HG03103 (cell line): ENCODE data around the gene LAPTM4A.
"Not testable (repeated sequence)": the region's sequence is repeated elsewhere in the genome, so short reads cannot be mapped to it uniquely, and the experiment has no call there.

Source experiments
- ATAC-seq: cut with Tn5 transposase; IDR thresholded peaks from one replicate; pipeline ENCODE4 v1.9.1; 2021; ENCODE audit warnings: low read depth; ENCODE audit not compliant: unreplicated experiment

The LAPTM4A gene

DNA sequence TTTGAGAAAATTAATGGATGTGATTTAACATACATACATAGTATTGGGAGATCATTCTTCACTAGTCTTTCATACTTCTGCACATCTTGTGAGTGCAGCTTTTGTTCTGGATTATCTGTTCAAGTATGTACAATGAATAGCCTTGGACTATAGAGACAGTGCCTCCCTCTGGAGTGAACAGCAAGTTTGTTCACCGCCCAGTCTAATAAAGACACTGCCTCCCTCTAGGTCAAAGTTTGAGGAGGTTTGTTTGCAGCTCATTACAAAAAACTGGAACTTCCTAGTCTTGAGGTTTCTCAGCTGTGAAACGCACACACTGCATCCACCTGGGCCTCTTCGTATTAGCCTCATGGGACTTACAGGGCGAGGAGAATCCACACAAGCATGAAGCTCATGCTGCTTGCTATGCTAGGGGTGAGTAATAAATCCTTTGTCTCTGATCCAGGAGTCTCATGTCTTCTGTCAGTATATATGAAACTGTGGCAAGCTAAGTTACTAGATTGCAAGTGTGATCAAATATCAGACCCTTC is 26.0 kb upstream of the LAPTM4A start:
- no peak for ATAC-seq

DNA sequence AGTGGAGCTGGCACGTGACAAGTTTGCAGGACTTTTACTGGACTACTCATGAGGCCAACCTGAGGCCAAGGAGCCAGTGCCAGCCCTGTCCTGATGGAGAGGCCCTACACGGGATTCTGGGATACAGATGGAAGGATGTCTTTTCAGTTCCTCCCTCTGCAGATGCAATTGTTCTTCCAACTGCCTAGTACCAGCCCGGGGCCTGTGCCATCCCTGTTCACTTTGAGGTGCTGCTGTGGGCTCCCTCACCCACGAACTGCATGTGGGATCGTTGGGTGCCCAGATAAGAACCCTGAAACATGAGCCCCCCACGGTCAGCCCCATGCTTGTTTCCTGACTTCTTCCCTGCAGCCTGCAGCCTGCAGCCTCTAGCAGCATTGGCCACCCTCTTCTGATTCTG is 25.3 kb upstream of the LAPTM4A start:
- ATAC-seq: no peak

- ATAC-seq: no peak
Observed at GRCh38 chr2:20074901-20075300, 23.5 kb upstream of the LAPTM4A start.

GRCh38 chr2:20074046-20074648 is 22.7 kb upstream of the LAPTM4A start:
- not testable (repeated sequence) for ATAC-seq

GRCh38 chr2:20073460-20073859 is 22.0 kb upstream of the LAPTM4A start:
- ATAC-seq: no peak

GRCh38 chr2:20072436-20073158 is 21.2 kb upstream of the LAPTM4A start:
- ATAC-seq: no peak

- no peak for ATAC-seq
Observed at GRCh38 chr2:20071397-20072383, 20.3 kb upstream of the LAPTM4A start.

GRCh38 chr2:20069756-20070155 is 18.3 kb upstream of the LAPTM4A start:
- no peak for ATAC-seq

DNA sequence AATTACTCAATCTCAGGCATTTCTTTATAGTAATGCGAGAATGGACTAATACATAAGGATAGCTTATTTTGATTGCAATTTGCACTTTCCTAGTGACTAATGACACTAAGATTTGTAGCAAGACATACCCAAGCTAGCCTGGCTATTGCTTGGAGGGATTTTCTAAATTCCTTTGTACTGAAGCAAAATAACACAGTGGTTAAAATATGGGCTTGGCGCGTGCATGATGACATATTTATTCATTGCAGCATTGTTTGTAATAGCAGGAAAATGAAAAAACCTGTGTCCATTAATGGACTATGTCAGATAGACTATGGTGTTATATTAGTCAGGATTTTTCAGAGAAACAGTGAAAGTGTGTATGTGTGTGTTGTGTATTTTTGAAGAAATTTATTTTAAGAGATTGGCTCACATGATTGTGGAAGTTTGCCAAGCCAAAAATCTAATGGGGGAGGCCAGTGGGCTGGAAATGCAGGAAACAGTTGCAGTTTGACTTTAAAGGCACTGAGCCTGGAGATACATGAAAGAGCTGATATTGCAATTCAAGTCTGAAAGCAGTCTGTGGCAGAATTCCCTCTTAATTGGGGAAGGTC is 16.7 kb upstream of the LAPTM4A start:
- ATAC-seq: no peak

- no peak for ATAC-seq
Observed at GRCh38 chr2:20065885-20066602, 14.6 kb upstream of the LAPTM4A start.

- no peak for ATAC-seq
Observed at GRCh38 chr2:20064841-20065240, 13.4 kb upstream of the LAPTM4A start.

DNA sequence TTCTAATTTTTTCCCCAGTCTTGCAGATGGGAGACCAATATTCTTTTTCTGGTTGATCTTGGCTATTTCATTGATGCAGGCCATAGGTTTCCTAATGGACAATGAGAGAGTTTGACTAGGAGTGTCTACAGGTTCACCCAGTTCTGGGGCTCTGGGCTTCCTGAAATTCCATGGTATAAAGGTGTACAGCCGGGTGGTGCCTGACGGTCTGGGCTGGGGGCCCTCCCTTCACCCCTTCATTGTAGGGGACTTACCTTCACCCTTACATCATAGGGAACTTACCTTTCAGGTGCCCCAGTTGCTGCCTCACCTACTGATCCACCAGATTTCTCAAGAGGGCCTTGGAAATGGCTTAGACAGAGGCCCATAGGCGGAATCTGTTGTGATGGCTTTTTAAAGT is 13.0 kb upstream of the LAPTM4A start:
- no peak for ATAC-seq

DNA sequence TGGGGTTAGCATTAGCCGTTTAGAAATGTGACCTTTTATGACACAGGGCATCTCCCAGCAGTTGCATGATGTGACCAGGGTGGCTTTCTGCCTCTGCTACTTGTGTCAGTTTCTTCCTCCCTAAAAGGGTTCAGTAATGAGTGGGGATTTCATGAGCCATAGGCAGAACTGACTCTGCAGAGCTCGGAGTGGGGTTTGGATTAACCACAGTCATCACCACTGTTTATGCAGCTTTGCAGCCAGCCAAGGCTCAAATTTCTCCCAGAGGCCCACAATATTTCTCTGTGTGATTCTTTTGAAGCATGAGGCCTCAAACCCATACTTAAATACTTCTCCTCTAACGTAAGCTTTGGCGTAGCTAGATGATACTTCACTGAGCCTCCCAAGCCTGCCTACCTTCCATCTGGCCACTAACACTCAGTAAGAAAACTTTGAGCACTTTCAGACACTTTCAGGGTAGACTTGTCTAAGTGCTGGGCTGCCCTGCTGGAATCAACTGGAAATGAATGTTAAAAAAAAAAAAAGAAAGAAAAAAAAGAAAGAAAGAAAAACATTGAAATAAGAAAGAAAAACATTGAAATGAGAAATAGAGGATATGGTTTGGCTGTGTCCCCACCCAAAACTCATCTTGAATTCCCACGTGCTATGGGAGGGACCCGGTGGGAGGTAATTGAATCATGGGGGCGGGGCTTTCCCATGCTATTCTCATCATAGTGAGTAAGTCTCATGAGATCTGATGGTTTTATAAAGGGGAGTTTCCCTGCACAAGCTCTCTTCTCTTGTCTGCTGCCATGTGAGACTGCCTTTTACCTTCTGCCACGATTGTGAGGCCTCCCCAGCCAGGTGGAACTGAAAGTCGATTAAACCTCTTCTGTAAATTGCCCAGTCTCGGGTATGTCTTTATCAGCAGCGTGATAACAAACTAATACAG is 11.5 kb upstream of the LAPTM4A start:
- no peak for ATAC-seq

DNA sequence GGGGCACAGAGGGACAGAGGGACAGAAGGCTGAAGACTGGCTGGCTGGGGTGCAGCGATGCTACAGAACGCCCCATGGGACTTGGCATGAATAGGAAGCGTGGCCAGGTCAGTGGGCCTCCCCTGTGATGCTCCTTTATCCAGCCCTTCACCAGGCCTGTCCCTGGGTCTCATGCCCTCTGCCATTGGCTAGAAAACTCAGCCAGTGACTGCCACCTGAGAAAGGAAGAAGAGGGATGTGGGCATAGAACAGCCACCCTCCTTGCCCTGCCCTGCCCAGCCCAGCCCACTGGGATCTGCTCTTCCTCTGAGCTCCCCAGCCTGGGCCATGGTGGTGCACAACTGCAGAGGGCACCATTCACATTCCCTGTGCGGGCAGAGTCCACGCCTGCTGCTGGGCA is 10.5 kb upstream of the LAPTM4A start:
- no peak for ATAC-seq

- ATAC-seq: no peak
Observed at GRCh38 chr2:20061476-20061875, 10.0 kb upstream of the LAPTM4A start.

DNA sequence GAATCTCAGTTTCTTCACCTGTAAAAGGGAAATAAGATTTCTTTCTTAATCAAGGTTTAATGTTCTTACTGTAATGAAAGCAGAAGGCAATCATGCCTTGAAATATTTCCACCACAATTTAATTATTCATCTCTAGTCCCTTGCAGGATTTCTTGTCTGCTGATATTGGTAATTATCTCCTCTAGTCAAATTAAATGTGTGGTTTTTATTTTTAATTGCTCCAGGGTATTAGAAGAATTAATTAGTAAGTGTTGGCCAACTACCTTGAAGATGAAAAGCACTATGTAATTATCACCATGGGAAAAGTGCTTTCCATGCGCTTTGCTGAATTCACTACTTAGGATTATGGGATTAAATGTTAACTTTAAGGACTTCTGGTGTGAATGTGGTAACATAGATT is 8.7 kb upstream of the LAPTM4A start:
- no peak for ATAC-seq

- no peak for ATAC-seq
Observed at GRCh38 chr2:20057268-20057667, 5.8 kb upstream of the LAPTM4A start.

DNA sequence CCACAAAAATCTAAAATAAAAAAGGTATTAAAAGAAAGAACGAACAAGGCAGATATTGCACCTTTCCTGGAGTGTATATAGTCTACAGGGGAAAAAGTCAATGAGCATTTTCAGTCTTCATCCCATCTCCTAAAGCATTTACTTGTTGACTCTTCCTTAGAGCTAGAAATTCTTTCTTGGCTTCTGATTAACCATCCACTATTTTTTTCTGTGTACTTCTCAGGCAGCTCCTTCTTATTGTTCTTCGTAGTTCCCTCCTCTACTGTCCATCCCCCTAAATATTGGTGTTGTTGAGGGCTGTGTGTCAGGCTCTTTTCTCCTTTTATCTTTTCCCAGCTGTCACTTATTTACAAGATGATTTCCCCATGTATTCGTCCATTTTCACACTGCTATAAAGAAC is 3.5 kb upstream of the LAPTM4A start:
- no peak for ATAC-seq

GRCh38 chr2:20054119-20054518 is 2.7 kb upstream of the LAPTM4A start:
- no peak for ATAC-seq
